BE2C (cell line): ENCODE data around the gene ZNF276.
A peak's percentile ranks its signal among the peaks of the same experiment; 100 is the strongest.

Source experiments
- DNase-seq: peaks from one replicate; pipeline ENCODE4 v3.0.0-alpha.2; 2020
- H3K27me3 ChIP-seq: fragments of 250-450 bp; sonication (Bioruptor Pico); 2 replicates; pipeline ENCODE4 v1.5.1; 2020; ENCODE audit warnings: mild to moderate bottlenecking
- H3K36me3 ChIP-seq: fragments of 250-450 bp; sonication (Bioruptor Pico); 2 replicates; pipeline ENCODE4 v1.5.1; 2020; ENCODE audit warnings: mild to moderate bottlenecking
- H3K4me1 ChIP-seq: fragments of 250-450 bp; sonication (Bioruptor Pico); 2 replicates; pipeline ENCODE4 v1.5.1; 2020
- H3K4me3 ChIP-seq: 2 replicates; pipeline ENCODE4 v1.5.1; 2011; ENCODE audit warnings: low read depth, low read length
- H3K9me3 ChIP-seq: fragments of 250-450 bp; sonication (Bioruptor Pico); 2 replicates; pipeline ENCODE4 v1.5.1; 2020
- CTCF ChIP-seq: IDR thresholded peaks from 2 replicates; pipeline ENCODE4 v1.5.1; 2012; ENCODE audit warnings: mild to moderate bottlenecking, low read depth, low read length

Gene ZNF276

GRCh38 chr16:89721546-89722391 lies 432 bp downstream of the ZNF276 start:
- Histone ChIP-seq H3K27me3 (no peaks in the 10 kb centered on the region), H3K4me1 (peaks cover 6% of the 10 kb centered on the region; the same call in 1 of the 2 replicates), H3K9me3 (no peaks in the 10 kb centered on the region), H3K36me3 (peaks cover 18% of the 10 kb centered on the region), H3K4me3 (peak overlapping the region; percentile 64)
- DNase-seq: peak; percentile 55
- TF ChIP-seq CTCF: no peak

GRCh38 chr16:89722392-89723278 lies 1.3 kb downstream of the ZNF276 start:
- peaks cover 6% of the 10 kb centered on the region; the same call in 1 of the 2 replicates for H3K4me1 ChIP-seq
- no peak for DNase-seq
- H3K4me3 ChIP-seq: peak overlapping the region; percentile 64
- H3K27me3 ChIP-seq: no peaks in the 10 kb centered on the region
- H3K36me3 ChIP-seq: peaks cover 27% of the 10 kb centered on the region
- no peaks in the 10 kb centered on the region for H3K9me3 ChIP-seq
- TF ChIP-seq CTCF: no peak

- no peak for TF ChIP-seq CTCF
- Histone ChIP-seq H3K4me3 (no peak overlapping the region; the same call in 1 of the 2 replicates), H3K9me3 (no peaks in the 10 kb centered on the region), H3K36me3 (peaks cover 32% of the 10 kb centered on the region), H3K27me3 (no peaks in the 10 kb centered on the region), H3K4me1 (peaks cover 6% of the 10 kb centered on the region; the same call in 1 of the 2 replicates)
- DNase-seq: peak; percentile 51
Observed at GRCh38 chr16:89723279-89724250, 2.2 kb downstream of the ZNF276 start.

- H3K27me3 ChIP-seq: no peaks in the 10 kb centered on the region
- H3K9me3 ChIP-seq: no peaks in the 10 kb centered on the region
- H3K4me3 ChIP-seq: no peak overlapping the region
- H3K4me1 ChIP-seq: peaks cover 18% of the 10 kb centered on the region
- DNase-seq: no peak
- no peak for TF ChIP-seq CTCF
- H3K36me3 ChIP-seq: peaks cover 65% of the 10 kb centered on the region
Observed at GRCh38 chr16:89727406-89728120, 6.2 kb downstream of the ZNF276 start.

- Histone ChIP-seq H3K9me3 (no peaks in the 10 kb centered on the region), H3K27me3 (no peaks in the 10 kb centered on the region), H3K4me1 (peaks cover 12% of the 10 kb centered on the region), H3K36me3 (peaks cover 66% of the 10 kb centered on the region), H3K4me3 (no peak overlapping the region)
- no peak for DNase-seq
- no peak for TF ChIP-seq CTCF
Observed at GRCh38 chr16:89729293-89729692, 8.0 kb downstream of the ZNF276 start.
